ENCODE results near the gene C1QTNF7.

Gene C1QTNF7

GRCh38 chr4:15427701-15428100, at the start of gene C1QTNF7:
Gene C1QTNF7 (plus strand): TSS chr4:15428033. CDS start chr4:15435744, 7,711 bp downstream.
- no peak for ATAC-seq
- no peak for TF ChIP-seq OSR1 (CRISPR knock-in tag; IDR thresholded peaks at IDR 0.05)
- TF ChIP-seq BACH2 (CRISPR knock-in tag; IDR thresholded peaks at IDR 0.05; ENCODE audit: borderline replicate concordance), result no peak
- no peak for TF ChIP-seq ZC3H10 (CRISPR knock-in tag; IDR thresholded peaks at IDR 0.05)
- no peak for TF ChIP-seq PATZ1 (CRISPR knock-in tag; IDR thresholded peaks at IDR 0.05; ENCODE audit: borderline replicate concordance)
- no peak for TF ChIP-seq CSRNP3 (CRISPR knock-in tag; IDR thresholded peaks at IDR 0.05)
- no peak for TF ChIP-seq ARNTL (CRISPR knock-in tag; IDR thresholded peaks at IDR 0.05; ENCODE audit: borderline replicate concordance, low read depth)

- peak; percentile 22; the same call in 1 of the 3 replicates for ATAC-seq
These were observed 49.8 kb upstream of the C1QTNF7 start for GRCh38 chr4:15378062-15378461.

GRCh38 chr4:15378493-15378892, 49.3 kb upstream of the C1QTNF7 start:
- no peak for TF ChIP-seq CREB5 (CRISPR knock-in tag; IDR thresholded peaks at IDR 0.05; ENCODE audit: low read depth)
- TF ChIP-seq ARNTL (CRISPR knock-in tag; IDR thresholded peaks at IDR 0.05; ENCODE audit: borderline replicate concordance, low read depth), result no peak
- no peak for TF ChIP-seq CSDC2 (CRISPR knock-in tag; IDR thresholded peaks at IDR 0.05)
- no peak for TF ChIP-seq ISL1 (CRISPR knock-in tag; IDR thresholded peaks at IDR 0.05)
- no peak for TF ChIP-seq CSRNP3 (CRISPR knock-in tag; IDR thresholded peaks at IDR 0.05)
- TF ChIP-seq GLIS3 (CRISPR knock-in tag; IDR thresholded peaks at IDR 0.05), result no peak
- no peak for TF ChIP-seq OSR1 (CRISPR knock-in tag; IDR thresholded peaks at IDR 0.05)
- no peak for TF ChIP-seq ZC3H10 (CRISPR knock-in tag; IDR thresholded peaks at IDR 0.05)
- TF ChIP-seq TCF4 (CRISPR knock-in tag; IDR thresholded peaks at IDR 0.05; ENCODE audit: borderline replicate concordance), result no peak
- no peak for TF ChIP-seq ZNF70 (CRISPR knock-in tag; IDR thresholded peaks at IDR 0.05)
- TF ChIP-seq RARB (CRISPR knock-in tag; IDR thresholded peaks at IDR 0.05), result no peak
- no peak for TF ChIP-seq ZFP3 (CRISPR knock-in tag; IDR thresholded peaks at IDR 0.05)
- no peak for TF ChIP-seq BACH2 (CRISPR knock-in tag; IDR thresholded peaks at IDR 0.05; ENCODE audit: borderline replicate concordance)
- no peak for TF ChIP-seq TOX (CRISPR knock-in tag; IDR thresholded peaks at IDR 0.05; ENCODE audit: borderline replicate concordance)
- TF ChIP-seq ZNF565 (CRISPR knock-in tag; conservative IDR thresholded peaks at IDR 0.05; ENCODE audit: low read depth), result no peak
- TF ChIP-seq ESRRG (CRISPR knock-in tag; IDR thresholded peaks at IDR 0.05), result no peak
- TF ChIP-seq PATZ1 (CRISPR knock-in tag; IDR thresholded peaks at IDR 0.05; ENCODE audit: borderline replicate concordance), result no peak
- no peak for ATAC-seq

More at GRCh38 chr4:15378062-15378461, 49.8 kb upstream of the C1QTNF7 start:
- no peak for TF ChIP-seq ARNTL (CRISPR knock-in tag; IDR thresholded peaks at IDR 0.05; ENCODE audit: borderline replicate concordance, low read depth)
- TF ChIP-seq TOX (CRISPR knock-in tag; IDR thresholded peaks at IDR 0.05; ENCODE audit: borderline replicate concordance), result no peak
- TF ChIP-seq CSDC2 (CRISPR knock-in tag; IDR thresholded peaks at IDR 0.05), result no peak
- TF ChIP-seq CREB5 (CRISPR knock-in tag; IDR thresholded peaks at IDR 0.05; ENCODE audit: low read depth), result no peak
- no peak for TF ChIP-seq ZFP30 (CRISPR knock-in tag; IDR thresholded peaks at IDR 0.05)
- no peak for TF ChIP-seq BACH2 (CRISPR knock-in tag; IDR thresholded peaks at IDR 0.05; ENCODE audit: borderline replicate concordance)
- TF ChIP-seq RARB (CRISPR knock-in tag; IDR thresholded peaks at IDR 0.05), result no peak
- TF ChIP-seq POU6F1 (CRISPR knock-in tag; IDR thresholded peaks at IDR 0.05; ENCODE audit: borderline replicate concordance, low read depth), result no peak
- TF ChIP-seq ZNF70 (CRISPR knock-in tag; IDR thresholded peaks at IDR 0.05), result no peak
- no peak for TF ChIP-seq TCF4 (CRISPR knock-in tag; IDR thresholded peaks at IDR 0.05; ENCODE audit: borderline replicate concordance)
- no peak for TF ChIP-seq GLIS3 (CRISPR knock-in tag; IDR thresholded peaks at IDR 0.05)
- TF ChIP-seq ZFP3 (CRISPR knock-in tag; IDR thresholded peaks at IDR 0.05), result no peak
- TF ChIP-seq SNAI2 (CRISPR knock-in tag; IDR thresholded peaks at IDR 0.05), result no peak
- TF ChIP-seq PPARA (CRISPR knock-in tag; IDR thresholded peaks at IDR 0.05; ENCODE audit: borderline replicate concordance), result no peak

Measured in SK-N-SH treated with all-trans-retinoic acid at 6 μM for 48 hours (cell line).